Endodermal cell (in vitro differentiated cells): ENCODE data around the gene CAMK2A. TPM values are rescaled to one million over a fixed set of nuclear protein-coding genes. Genes with fewer than 3 reads are reported as not detected.

ENCODE experiments used
- DNase-seq: peaks from one replicate; pipeline ENCODE4 v3.0.0-alpha.2; 2017
- H3K27ac ChIP-seq: 2 replicates; pipeline ENCODE4 v1.5.1; 2013; ENCODE audit warnings: mild to moderate bottlenecking, low read depth, low read length, moderate library complexity
- H3K27me3 ChIP-seq: 2 replicates; pipeline ENCODE4 v1.6.1; 2013; ENCODE audit warnings: mild to moderate bottlenecking, low read length, moderate library complexity; ENCODE audit not compliant: insufficient read depth, control insufficient read depth, poor library complexity, severe bottlenecking
- H3K36me3 ChIP-seq: 2 replicates; pipeline ENCODE4 v1.7.0; 2013; ENCODE audit warnings: mild to moderate bottlenecking, low read length, moderate library complexity; ENCODE audit not compliant: control insufficient read depth, insufficient read depth
- H3K4me1 ChIP-seq: one replicate; pipeline ENCODE4 v1.7.0; 2013; ENCODE audit warnings: low read length; ENCODE audit not compliant: control insufficient read depth, insufficient read depth
- H3K4me3 ChIP-seq: 2 replicates; pipeline ENCODE4 v1.5.1; 2013; ENCODE audit warnings: mild to moderate bottlenecking, low read length, moderate library complexity
- H3K9ac ChIP-seq: 2 replicates; pipeline ENCODE4 v1.6.1; 2013; ENCODE audit warnings: mild to moderate bottlenecking, low read length, moderate library complexity; ENCODE audit not compliant: poor library complexity, severe bottlenecking; ENCODE audit errors: extremely low read depth
- H3K9me3 ChIP-seq: 2 replicates; pipeline ENCODE4 v1.6.1; 2013; ENCODE audit warnings: mild to moderate bottlenecking, low read length, moderate library complexity; ENCODE audit not compliant: control insufficient read depth
- H3K27ac Mint-ChIP-seq: 2 replicates; pipeline ENCODE4 v1.8.0; 2020; ENCODE audit warnings: mixed read lengths
- H3K27me3 Mint-ChIP-seq: 2 replicates; pipeline ENCODE4 v1.8.0; 2021; ENCODE audit warnings: mild to moderate bottlenecking, mixed read lengths; ENCODE audit not compliant: insufficient read depth
- H3K36me3 Mint-ChIP-seq: 2 replicates; pipeline ENCODE4 v1.8.0; 2020; ENCODE audit warnings: low read depth, mixed read lengths
- H3K4me1 Mint-ChIP-seq: 2 replicates; pipeline ENCODE4 v1.8.0; 2020; ENCODE audit warnings: mixed read lengths
- H3K4me3 Mint-ChIP-seq: 2 replicates; pipeline ENCODE4 v1.8.0; 2020; ENCODE audit warnings: mild to moderate bottlenecking, moderate library complexity, mixed read lengths
- H3K9me3 Mint-ChIP-seq: 2 replicates; pipeline ENCODE4 v1.8.0; 2020; ENCODE audit warnings: mild to moderate bottlenecking, mixed read lengths
- CTCF ChIP-seq: fragments of 200-600 bp; sonication (generic); conservative IDR thresholded peaks from 2 replicates; pipeline ENCODE4 v1.5.0; 2021; ENCODE audit warnings: antibody characterized with exemption, mild to moderate bottlenecking
- WGBS, 2 experiments: methylation state at CpG; one replicate each; pipeline versions ENCODE4 v1.1.5 to v1.1.7; 2013; ENCODE audit warnings: missing lambda C conversion rate in 2 of 2, mixed read lengths in 1 of 2; ENCODE audit not compliant: insufficient coverage in 1 of 2, insufficient read length in 1 of 2; 5-methylcytosine and 5-hydroxymethylcytosine counted together
- total RNA-seq, 2 donors: library from RNA; stranded (reverse); fragmentation: NEBNext Ultra II Directional in 1 of 2; extraction: Animal tissue kit (Norgen Biotek cat#: 25700) in 1 of 2; gene quantifications; 2 replicates in 1 of 2; 3 replicates in 1 of 2; pipeline ENCODE4 v1.2.1, GENCODE V29; 2021

Gene CAMK2A
- total RNA-seq, 2 donors from 2014 or later = 0.31 to 0.49 TPM

GRCh38 chr5:150209099-150209635 lies 80.4 kb downstream of the CAMK2A start:
- peaks cover 15% of the 10 kb centered on the region for H3K27me3 Mint-ChIP-seq
- no peaks in the 10 kb centered on the region for H3K9me3 Mint-ChIP-seq
- Histone ChIP-seq H3K27me3 (no peaks in the 10 kb centered on the region), H3K9me3 (no peaks in the 10 kb centered on the region), H3K4me1 (no peaks in the 10 kb centered on the region), H3K9ac (no peak overlapping the region), H3K36me3 (no peaks in the 10 kb centered on the region), H3K27ac (no peak overlapping the region), H3K4me3 (no peak overlapping the region)
- no peak overlapping the region for H3K27ac Mint-ChIP-seq
- TF ChIP-seq CTCF = no peak
- no peak for DNase-seq
- H3K4me3 Mint-ChIP-seq = no peak overlapping the region
- peaks cover 13% of the 10 kb centered on the region for H3K4me1 Mint-ChIP-seq
- WGBS, 2 experiments = 93 to 94% methylated on average over 19 to 21 of the region's 21 CpGs
- no peaks in the 10 kb centered on the region for H3K36me3 Mint-ChIP-seq

GRCh38 chr5:150208187-150209098 lies 81.1 kb downstream of the CAMK2A start:
- Mint-ChIP-seq H3K27ac (no peak overlapping the region), H3K27me3 (peaks cover 11% of the 10 kb centered on the region), H3K36me3 (no peaks in the 10 kb centered on the region), H3K4me3 (no peak overlapping the region), H3K9me3 (no peaks in the 10 kb centered on the region), H3K4me1 (peaks cover 13% of the 10 kb centered on the region)
- no peak for TF ChIP-seq CTCF
- DNase-seq = no peak
- no peak overlapping the region for H3K9ac ChIP-seq
- no peaks in the 10 kb centered on the region for H3K36me3 ChIP-seq
- no peak overlapping the region for H3K4me3 ChIP-seq
- 75 to 82% methylated on average over 8 to 19 of the region's 19 CpGs for WGBS, 2 experiments
- H3K9me3 ChIP-seq = no peaks in the 10 kb centered on the region
- no peaks in the 10 kb centered on the region for H3K4me1 ChIP-seq
- H3K27me3 ChIP-seq = no peaks in the 10 kb centered on the region
- no peak overlapping the region for H3K27ac ChIP-seq

GRCh38 chr5:150206779-150207115 lies 82.8 kb downstream of the CAMK2A start:
- Histone ChIP-seq H3K4me1 (no peaks in the 10 kb centered on the region), H3K27me3 (no peaks in the 10 kb centered on the region), H3K9ac (no peak overlapping the region), H3K27ac (no peak overlapping the region), H3K4me3 (no peak overlapping the region), H3K9me3 (no peaks in the 10 kb centered on the region), H3K36me3 (no peaks in the 10 kb centered on the region)
- Mint-ChIP-seq H3K36me3 (no peaks in the 10 kb centered on the region), H3K9me3 (no peaks in the 10 kb centered on the region), H3K27me3 (peaks cover 6% of the 10 kb centered on the region), H3K4me1 (peaks cover 10% of the 10 kb centered on the region), H3K4me3 (no peak overlapping the region), H3K27ac (no peak overlapping the region)
- DNase-seq = no peak
- 93 to 98% methylated on average over 4 to 6 of the region's 6 CpGs for WGBS, 2 experiments
- TF ChIP-seq CTCF = no peak
